EH (cell line): ENCODE data around the gene MED16.
"Not testable (repeated sequence)": the region's sequence is repeated elsewhere in the genome, so short reads cannot be mapped to it uniquely, and the experiment has no call there.

Source experiments
- DNase-seq: peaks from one replicate; pipeline ENCODE4 v3.0.0-alpha.2; 2015; ENCODE audit warnings: low read depth

MED16 gene

DNA sequence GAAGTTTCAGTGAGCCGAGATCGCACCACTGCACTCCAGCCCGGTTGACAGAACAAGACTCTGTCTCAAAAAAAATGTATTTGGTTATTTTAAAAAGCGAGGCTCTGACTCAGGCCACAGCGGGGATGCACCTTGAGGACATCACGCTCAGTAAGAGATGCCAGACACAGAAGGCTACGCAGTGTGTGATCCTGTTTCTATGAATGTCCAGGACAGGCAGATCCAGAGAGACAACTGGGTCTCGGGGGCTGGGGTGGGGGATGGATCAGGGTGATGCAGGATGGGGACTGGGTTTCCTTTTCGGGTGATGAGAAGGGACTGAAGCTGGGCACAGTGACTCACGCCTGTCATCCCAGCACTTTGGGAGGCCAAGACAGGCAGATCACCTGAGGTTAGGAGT lies 5.4 kb downstream of the MED16 start:
- no peak for DNase-seq

DNA sequence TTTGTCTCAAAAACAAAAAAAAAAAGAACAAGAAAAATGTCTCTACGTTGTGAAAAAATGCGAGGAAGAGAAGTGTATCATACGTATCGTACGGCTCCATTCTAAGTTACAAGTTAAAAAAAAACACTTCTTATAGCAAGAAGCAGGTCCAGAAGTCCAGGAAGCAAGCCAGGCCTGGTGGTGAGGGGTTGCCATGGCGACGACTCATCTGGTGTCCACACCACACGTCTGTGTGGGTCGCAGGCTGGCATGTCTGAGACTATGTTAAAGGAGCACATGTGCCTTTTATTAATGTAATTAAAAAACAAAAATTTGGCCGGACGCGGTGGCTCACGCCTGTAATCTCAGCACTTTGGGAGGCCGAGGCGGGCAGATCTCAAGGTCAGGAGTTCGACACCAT lies 5.9 kb downstream of the MED16 start:
- peak; percentile 89 for DNase-seq

DNA sequence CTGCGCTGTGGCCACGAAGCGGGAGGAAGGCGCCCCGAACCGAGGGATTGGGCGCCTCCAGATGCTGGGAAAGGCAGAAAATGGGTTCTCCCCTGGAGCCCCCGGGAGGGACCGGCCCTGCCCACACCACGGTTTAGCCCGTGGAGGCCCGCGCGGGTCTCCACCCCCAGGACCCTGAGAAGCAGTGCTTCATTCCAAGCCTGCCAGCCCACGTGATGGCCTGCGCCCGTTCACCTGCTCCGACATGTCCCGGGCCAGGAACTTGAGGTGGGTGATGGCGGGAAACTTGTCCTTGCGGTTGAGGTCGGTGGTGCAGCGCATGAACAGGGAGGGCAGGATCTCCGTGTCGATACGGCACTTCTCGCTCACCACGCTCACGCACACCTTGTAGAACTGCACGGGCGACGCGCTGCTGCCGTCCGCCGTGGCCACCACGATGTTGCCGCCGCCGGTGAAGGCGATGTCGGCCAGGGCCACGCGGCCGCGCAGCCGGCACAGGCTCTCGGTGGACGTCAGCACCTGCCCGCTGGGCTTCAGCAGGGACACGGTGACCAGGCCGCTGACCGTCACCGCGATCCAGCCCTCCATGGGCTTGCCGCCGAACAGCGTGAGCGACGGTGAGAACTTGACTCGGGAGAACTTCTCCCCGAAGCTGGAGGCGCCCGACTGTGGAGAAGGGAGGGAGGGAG lies 7.3 kb downstream of the MED16 start:
- no peak for DNase-seq

DNA sequence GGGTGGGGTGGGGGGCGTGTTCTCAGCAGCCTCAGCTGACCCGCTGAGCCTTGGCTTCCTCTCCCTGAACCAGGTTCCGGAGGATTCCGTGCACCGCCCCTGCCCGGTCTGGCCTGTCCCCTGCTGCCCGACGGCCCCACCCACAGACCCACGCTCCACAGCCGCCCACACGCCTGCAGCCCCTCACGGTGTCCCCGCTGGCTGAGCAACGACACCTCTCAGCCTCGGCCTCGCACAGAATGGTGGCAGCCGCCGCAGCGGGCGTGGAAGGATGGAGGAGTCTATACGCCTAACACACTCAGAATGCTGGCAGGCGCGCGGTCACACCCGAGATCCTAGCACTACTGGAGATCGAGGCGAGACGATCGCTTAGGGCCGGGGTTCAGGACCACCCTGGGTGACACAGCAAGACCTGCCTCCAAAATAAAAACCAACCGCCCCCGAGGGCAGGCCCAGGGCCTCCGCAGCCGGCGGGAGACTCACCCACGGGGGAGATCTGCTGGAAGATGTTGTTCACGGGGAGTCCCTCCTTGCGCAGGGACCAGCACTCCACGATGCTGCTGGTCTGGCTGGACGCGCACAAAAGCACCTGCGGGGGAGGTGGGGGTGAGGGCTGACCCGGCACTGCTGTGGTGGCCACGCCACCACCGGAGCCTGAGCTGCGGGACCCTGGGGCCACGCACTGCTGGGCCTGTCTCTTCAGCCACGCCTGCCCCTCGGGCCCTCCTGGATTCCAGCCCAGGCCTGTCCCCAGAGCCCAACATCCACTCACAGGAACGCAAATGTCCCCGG lies 8.4 kb downstream of the MED16 start:
- no peak for DNase-seq

DNA sequence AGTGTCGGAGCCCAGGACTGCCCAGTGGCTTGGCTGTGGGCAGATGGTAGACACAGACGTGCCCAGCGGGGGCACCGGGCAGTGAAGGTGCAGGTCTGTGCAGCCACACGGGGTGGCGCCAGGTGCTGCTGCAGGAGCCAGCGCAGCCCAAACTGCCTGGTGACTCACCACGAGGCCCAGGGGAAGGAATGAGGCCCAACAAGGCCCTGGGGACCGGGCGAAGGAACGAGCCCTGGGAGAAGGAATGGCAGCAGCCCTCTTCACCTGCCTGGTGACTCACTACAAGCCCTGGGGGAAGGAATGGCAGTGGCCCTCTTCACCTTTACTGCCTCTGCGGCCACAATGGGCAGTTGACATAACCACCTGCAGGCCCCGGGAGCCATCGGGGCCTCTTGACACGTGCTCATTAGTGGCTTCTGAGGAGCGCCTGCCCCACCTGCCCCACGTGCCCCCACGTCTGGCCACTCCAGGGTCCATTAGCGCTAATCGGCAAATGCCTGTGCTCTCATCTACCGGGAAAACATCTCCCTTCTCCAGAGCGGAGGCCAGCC lies 9.3 kb downstream of the MED16 start:
- DNase-seq = no peak

DNA sequence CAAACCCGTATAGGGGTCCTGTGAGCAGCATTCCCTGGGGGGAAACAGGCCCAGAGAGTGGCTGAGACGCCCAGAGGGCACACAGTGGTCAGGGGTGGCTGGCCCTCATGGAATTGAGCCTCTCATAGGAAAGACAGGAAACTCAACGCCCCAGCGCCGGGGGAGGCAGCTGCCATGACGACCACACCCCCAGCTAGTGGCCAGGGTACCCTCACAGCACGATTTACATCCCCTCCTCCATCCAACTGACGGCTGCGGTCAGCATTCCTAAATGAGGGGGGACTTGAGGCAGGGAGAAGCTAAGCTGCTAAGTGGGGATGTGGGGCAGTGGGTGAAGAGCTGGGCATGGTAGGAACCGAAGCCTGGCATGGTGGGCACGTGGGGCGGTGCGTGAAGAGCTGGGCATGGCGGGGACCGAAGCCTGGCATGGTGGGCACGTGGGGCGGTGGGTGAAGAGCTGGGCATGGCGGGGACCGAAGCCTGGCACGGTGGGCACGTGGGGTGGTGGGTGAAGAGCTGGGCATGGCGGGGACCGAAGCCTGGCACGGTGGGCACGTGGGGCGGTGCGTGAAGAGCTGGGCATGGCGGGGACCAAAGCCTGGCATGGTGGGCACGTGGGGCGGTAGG lies 10.0 kb downstream of the MED16 start:
- no peak for DNase-seq

DNA sequence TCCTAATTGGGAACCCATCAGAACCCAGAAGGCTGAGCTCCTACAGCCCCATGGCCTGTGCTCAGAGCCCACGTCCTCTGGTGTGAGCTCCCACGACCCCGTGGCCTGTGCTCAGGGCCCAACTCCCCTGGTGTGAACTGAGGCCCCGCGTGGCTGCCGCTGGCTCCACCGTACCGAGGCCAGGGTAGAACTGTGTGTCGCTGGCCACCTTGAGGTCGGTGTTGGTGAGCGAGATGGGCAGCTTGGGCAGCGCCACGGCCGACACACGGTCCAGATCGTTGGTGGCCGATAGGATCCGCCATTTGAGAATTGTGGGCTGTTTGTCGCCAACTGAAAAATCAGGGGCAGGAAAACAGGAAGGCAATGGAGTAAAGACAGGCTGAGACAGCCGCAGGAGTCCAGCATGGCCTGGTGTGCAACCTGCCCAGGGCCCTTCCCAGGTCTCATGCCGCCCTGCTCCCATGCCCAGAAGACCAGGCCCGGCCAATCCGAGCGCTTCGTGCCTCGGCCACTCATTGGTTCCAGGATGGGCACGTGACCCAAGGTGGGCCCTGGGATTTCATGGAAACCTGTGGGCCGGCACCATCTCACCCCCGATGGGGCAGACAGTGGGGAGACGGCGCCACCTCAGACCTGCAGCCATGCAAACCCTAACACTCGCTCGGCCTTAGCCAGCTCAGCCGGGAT lies 11.5 kb downstream of the MED16 start:
- no peak for DNase-seq

DNA sequence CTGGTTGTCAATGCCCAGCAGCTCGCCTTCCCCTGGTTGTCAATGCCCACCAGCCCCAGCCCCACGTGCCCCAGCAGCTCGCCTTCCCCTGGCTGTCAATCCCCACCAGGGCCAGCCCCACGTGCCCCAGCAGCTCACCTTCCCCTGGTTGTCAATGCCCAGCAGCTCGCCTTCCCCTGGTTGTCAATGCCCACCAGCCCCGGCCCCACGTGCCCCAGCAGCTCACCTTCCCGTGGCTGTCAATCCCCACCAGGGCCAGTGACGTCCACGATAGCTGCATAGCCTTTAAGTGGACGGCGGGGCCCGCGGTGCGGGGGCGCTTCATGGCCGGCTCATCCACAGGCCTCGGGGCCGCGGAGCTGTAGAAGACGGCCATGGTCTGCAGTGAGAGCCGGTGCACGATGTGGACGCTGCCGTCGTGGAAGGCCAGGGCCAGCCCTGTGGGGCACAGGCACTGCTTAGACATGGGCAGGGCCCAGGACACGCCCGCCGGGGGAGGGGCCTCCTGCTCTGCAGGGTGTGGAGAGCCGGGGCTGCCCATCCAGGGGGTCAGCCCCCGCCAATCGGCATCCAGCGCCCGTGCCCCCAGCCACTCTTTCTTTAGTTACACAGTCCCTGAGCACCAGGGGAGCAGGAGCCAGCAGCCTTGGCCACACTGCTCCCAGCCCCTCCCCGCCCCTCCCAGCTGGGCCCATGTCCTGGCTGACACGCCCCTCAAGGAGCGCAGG lies 13.1 kb downstream of the MED16 start:
- DNase-seq = no peak

DNA sequence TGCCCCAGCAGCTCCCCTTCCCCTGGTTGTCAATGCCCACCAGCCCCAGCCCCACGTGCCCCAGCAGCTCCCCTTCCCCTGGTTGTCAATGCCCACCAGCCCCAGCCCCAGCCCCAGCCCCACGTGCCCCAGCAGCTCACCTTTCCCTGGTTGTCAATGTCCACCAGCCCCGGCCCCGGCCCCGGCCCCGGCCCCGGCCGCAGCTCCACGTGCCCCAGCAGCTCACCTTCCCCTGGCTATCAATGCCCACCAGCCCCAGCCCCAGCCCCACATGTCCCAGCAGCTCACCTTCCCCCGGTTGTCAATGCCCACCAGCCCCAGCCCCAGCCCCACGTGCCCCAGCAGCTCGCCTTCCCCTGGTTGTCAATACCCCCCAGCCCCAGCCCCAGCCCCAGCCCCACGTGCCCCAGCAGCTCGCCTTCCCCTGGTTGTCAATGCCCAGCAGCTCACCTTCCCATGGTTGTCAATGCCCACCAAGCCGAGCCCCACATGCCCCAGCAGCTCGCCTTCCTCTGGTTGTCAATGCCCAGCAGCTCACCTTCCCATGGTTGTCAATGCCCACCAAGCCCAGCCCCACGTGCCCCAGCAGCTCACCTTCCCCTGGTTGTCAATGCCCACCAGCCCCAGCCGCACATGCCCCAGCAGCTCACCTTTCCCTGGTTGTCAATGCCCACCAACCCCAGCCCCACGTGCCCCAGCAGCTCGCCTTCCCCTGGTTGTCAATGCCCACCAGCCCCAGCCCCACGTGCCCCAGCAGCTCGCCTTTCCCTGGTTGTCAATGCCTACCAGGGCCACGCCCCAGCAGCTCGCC lies 14.0 kb downstream of the MED16 start:
- not testable (repeated sequence) for DNase-seq

DNA sequence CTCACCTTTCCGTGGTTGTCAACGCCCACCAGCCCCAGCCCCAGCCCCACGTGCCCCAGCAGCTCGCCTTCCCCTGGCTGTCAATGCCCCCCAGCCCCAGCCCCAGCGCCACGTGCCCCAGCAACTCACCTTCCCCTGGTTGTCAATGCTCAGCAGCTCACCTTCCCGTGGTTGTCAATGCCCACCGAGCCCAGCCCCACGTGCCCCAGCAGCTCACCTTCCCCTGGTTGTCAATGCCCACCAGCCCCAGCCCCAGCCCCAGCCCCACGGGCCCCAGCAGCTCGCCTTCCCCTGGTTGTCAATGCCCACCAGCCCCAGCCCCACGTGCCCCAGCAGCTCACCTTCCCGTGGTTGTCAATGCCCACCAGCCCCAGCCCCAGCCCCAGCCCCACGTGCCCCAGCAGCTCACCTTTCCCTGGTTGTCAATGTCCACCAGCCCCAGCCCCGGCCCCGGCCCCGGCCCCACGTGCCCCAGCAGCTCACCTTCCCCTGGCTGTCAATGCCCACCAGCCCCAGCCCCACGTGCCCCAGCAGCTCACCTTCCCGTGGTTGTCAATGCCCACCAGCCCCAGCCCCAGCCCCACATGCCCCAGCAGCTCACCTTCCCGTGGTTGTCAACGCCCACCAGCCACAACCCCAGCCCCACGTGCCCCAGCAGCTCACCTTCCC lies 14.9 kb downstream of the MED16 start:
- not testable (repeated sequence) for DNase-seq

DNA sequence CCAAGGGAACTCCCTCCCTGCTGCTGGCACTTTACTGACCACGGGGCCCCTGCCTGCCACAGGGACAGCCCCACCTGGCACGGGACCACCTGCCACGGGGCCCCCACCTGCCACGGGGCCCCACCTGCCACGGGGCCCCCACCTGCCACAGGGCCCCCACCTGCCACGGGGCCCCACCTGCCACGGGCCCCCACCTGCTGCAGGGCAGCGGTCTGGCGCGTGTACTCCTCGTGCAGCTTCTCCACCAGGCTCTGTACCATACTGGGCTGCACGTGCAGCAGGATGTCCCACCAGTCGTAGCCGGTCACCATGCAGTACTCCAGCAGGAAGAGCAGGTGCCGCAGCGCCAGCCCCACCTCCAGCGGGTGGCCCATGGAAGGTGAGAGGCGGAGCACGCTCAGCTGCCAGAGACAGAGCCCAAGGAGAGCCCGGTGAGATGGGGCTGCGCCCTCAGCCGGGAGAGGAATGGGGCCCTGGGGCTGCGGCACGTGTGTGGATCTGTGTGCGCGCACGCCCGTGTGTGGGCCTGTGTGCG lies 16.1 kb downstream of the MED16 start:
- no peak for DNase-seq

DNA sequence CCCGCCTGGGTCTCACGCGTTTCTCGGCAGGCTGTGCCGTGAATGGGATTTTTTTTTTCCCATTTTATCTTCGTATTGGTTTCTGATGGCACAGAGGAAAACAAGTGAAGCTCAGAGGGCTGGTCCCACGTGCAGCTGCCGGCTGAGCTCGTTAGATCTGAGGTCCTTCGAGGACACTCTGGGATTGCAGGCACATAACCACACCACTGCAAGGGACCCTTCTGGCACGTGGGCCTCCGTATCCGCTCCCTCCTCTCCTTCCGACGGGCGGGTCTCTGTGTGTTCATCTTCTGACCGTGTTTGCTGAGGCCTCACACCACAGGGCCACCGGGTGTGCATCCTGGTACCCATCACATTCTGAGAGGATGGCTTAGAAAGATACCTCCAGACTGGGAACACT lies 16.9 kb downstream of the MED16 start:
- no peak for DNase-seq

DNA sequence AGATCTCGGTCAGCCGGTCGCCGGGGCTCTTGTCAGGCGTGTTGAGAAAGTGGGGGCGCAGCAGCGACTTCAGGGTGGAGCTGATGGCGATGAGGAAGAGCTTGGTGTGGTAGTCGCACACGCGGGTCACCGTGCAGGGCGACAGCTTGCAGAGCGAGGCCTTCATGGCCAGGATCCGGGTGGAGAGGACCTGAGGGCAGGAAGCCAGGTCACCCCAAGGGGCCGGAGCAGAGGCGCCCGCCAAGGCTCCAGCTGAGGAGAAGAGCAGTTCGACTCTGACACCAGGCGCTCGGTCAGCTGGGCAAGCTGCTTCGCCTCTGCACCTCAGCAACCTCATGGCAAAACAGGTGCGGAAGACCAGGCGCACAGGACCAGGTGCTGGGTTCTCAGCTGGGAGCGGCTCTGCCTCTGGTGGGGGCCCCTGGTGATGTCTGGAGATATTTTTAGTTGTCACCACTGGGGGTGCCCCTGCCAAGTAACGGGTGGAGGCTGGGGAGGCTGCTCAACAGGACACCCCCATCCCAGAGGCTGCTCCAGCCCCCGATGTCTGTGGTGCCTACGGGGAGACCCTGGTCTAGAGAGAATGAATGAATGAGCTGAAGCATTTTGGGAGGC lies 17.6 kb downstream of the MED16 start:
- no peak for DNase-seq

DNA sequence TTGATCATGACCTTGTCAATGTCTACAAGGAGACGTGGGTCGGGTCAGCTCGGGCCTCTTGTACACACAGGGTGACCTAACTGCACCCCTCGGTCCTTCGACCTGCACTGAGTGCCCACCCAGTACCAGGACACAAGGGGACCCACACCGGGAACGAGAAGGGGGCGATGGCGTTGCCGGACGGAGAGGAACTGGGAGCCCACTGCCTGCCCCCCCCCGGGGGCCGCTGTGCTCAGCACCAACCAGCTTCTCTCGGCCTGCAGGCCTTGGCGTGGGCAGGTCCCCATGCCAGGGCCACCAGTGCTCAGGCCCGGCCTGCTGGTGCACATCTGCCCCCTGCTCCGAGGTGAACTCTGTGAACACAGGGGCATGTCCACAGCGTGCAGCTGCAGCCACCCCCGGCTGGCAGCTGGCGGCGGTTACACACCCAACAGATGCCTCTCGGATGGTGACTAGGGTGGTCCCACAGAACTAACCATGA lies 19.4 kb downstream of the MED16 start:
- no peak for DNase-seq

DNA sequence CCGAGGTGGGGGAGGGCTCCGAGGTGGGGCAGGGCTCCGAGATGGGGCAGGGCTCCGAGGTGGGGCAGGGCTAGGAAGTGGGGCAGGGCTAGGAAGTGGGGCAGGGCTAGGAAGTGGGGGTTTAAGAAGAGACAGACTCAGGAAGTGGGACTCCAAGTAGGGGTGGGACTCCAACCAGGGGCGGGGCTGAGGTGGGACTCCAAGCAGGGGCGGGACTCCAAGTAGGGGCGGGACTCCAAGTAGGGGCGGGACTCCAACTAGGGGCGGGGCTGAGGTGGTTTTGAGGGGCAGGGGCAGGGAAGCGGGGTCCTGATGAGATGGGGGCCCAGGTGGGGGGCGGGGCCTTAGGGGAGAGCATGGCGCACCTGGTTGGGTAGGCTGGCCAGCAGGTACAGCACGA lies 19.9 kb downstream of the MED16 start:
- peak; percentile 43 for DNase-seq

DNA sequence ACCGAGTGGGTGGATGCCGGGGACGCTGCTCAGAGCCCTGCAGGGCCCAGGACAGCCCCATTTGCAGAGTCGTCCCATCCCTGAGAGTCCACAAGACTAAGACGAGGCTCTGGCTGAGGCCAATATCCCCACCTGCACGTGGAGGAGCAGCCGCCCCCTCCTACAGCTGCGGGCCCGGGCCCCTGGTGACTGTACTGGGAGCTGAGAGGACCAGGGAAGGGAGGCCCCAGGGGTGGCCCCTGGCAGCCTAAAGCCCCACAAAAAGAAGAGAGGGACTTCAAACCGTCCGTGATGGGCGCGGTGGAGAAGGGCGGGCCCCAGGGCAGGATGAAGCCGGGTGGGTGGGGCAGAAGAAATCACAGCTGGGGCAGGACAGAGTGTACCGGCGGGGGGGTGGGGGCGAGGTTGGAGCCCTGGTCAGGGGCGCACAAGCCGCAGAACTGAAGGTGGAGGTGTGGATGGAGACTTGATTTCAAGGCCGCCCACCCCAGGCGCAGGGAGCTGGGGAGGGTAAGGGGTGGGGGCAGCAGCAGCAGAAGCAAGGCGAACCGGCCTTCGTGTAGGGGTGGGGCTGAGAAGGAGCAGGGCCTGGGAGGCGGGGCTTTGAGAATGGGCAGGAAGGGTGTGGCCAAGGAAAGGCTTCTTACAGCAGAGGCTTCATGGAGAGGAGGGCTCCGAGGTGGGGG lies 20.6 kb downstream of the MED16 start:
- peak; percentile 42 for DNase-seq

DNA sequence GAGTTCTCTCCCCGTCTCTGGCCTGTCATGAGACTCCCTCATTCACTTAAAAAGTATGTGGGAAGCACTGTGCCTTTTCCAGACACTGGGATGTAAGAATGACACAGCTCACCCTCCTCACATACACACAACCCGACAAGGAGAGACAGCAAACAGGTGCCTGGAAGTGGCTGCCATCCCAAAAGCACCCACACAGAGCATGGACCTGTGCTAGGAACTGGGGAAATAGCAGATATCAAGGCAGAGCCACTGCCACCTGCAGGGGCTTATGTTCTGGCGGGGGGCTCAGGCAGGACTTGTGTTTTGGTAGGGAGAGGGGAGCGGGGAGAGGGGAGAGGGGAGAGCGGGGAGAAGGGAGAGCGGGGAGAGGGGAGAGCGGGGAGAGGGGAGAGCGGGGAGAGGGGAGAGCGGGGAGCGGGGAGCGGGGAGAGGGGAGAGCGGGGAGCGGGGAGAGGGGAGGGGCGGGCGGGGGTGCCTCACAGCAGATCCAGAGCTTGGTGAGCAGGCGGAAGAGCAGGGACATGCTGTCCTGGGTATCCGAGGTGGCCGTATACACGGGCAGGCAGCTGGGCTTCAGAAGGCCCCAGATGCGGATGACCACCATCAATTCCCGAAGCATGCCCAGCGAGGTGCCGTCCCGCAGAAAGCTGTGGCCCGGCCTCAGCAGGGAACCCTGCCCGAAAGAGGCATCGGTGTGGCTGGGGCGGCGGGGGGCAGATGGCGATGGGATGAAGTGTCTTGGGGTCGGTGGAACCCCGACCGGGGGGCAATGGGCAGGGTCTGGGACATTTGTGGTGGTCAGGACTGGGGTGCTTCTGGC lies 21.3 kb downstream of the MED16 start:
- no peak for DNase-seq

DNA sequence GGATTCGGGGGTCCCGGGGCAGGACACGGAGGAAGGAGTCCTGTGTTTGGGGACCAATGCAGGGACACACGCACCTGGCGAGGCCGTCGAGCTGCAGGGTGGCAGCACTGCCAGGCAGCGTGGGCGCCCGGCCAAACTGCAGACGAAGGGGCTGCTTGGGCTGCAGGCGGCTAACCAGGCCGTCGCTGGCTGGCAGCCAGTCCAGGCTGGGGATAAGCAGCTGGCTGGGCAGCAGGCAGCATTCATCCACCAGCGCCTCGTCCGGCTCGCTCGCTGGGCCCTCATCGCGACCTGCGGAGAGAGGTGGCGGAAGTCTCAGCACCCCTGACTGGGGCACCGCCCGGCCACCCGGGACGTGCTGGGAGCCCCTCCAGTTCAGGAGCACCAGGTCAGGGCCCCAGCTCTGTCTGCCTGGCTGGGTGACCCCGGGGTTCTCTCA lies 22.0 kb downstream of the MED16 start:
- no peak for DNase-seq
